KMS-11 (cell line): ENCODE data around the gene FZD4.
"Not testable (repeated sequence)": the region's sequence is repeated elsewhere in the genome, so short reads cannot be mapped to it uniquely, and the experiment has no call there.

Source experiments
- H2AFZ ChIP-seq: fragments of 200-600 bp; sonication (generic); 2 replicates; pipeline ENCODE4 v1.6.1; 2016; ENCODE audit warnings: antibody characterized with exemption, mixed run types, low read depth
- H3K27ac ChIP-seq: fragments of 200-600 bp; sonication (generic); 2 replicates; pipeline ENCODE4 v1.6.1; 2016; ENCODE audit warnings: mild to moderate bottlenecking, mixed run types
- H3K27me3 ChIP-seq: fragments of 200-600 bp; sonication (generic); 2 replicates; pipeline ENCODE4 v1.6.1; 2017; ENCODE audit warnings: mild to moderate bottlenecking, low read depth, mixed run types, moderate library complexity; ENCODE audit not compliant: insufficient read depth
- H3K36me3 ChIP-seq: fragments of 200-600 bp; sonication (generic); 2 replicates; pipeline ENCODE4 v1.6.1; 2017; ENCODE audit warnings: mild to moderate bottlenecking, mixed run types; ENCODE audit not compliant: insufficient read depth
- H3K4me1 ChIP-seq: fragments of 200-600 bp; sonication (generic); 2 replicates; pipeline ENCODE4 v1.6.1; 2016; ENCODE audit warnings: mild to moderate bottlenecking, low read depth, mixed run types; ENCODE audit not compliant: poor library complexity, severe bottlenecking
- H3K4me2 ChIP-seq: fragments of 200-600 bp; sonication (generic); 2 replicates; pipeline ENCODE4 v1.7.0; 2016; ENCODE audit warnings: mild to moderate bottlenecking, mixed run types
- H3K4me3 ChIP-seq: fragments of 200-600 bp; sonication (generic); IDR thresholded peaks from 2 replicates; pipeline ENCODE4 v1.6.1; 2017; ENCODE audit warnings: low read depth, low read length, mixed read lengths; ENCODE audit not compliant: insufficient read depth
- H3K79me2 ChIP-seq: fragments of 200-600 bp; sonication (generic); 2 replicates; pipeline ENCODE4 v1.6.1; 2016; ENCODE audit warnings: low read depth, mixed run types; ENCODE audit not compliant: insufficient read depth
- H3K9ac ChIP-seq: fragments of 200-600 bp; sonication (generic); 2 replicates; pipeline ENCODE4 v1.6.1; 2016; ENCODE audit warnings: mild to moderate bottlenecking, mixed run types
- H4K20me1 ChIP-seq: fragments of 200-600 bp; sonication (generic); 2 replicates; pipeline ENCODE4 v1.6.1; 2016; ENCODE audit warnings: mild to moderate bottlenecking, mixed run types; ENCODE audit not compliant: insufficient read depth
- CTCF ChIP-seq: fragments of 200-600 bp; sonication (generic); conservative IDR thresholded peaks from 2 replicates; pipeline ENCODE4 v1.6.1; 2017; ENCODE audit warnings: low read depth, mild to moderate bottlenecking, antibody characterized with exemption, low read length, moderate library complexity, mixed read lengths

Gene FZD4

GRCh38 chr11:86948733-86949132, 6.5 kb downstream of the FZD4 start:
- Histone ChIP-seq H3K4me2 (no peak overlapping the region), H4K20me1 (no peaks in the 10 kb centered on the region), H2AFZ (no peak overlapping the region), H3K79me2 (no peaks in the 10 kb centered on the region), H3K27me3 (no peaks in the 10 kb centered on the region), H3K4me3 (no peak overlapping the region), H3K27ac (no peak overlapping the region), H3K36me3 (no peaks in the 10 kb centered on the region), H3K9ac (no peak overlapping the region), H3K4me1 (no peaks in the 10 kb centered on the region)
- no peak for TF ChIP-seq CTCF

GRCh38 chr11:86947541-86947940, 7.7 kb downstream of the FZD4 start:
- Histone ChIP-seq H3K27me3 (no peaks in the 10 kb centered on the region), H3K9ac (no peak overlapping the region), H3K4me2 (no peak overlapping the region), H3K4me3 (no peak overlapping the region), H3K27ac (no peak overlapping the region), H3K36me3 (no peaks in the 10 kb centered on the region), H3K79me2 (no peaks in the 10 kb centered on the region), H2AFZ (no peak overlapping the region), H4K20me1 (no peaks in the 10 kb centered on the region), H3K4me1 (no peaks in the 10 kb centered on the region)
- no peak for TF ChIP-seq CTCF

- H3K4me3 ChIP-seq, H3K9ac ChIP-seq, H2AFZ ChIP-seq, H3K27ac ChIP-seq, H3K4me2 ChIP-seq, H3K79me2 ChIP-seq, H3K36me3 ChIP-seq, H3K4me1 ChIP-seq, H3K27me3 ChIP-seq, H4K20me1 ChIP-seq: not testable (repeated sequence)
These were observed 11.7 kb downstream of the FZD4 start for GRCh38 chr11:86943505-86943904.

- Histone ChIP-seq H2AFZ (no peak overlapping the region), H3K27me3 (no peaks in the 10 kb centered on the region), H3K36me3 (no peaks in the 10 kb centered on the region), H4K20me1 (no peaks in the 10 kb centered on the region), H3K4me3 (no peak overlapping the region), H3K4me1 (no peaks in the 10 kb centered on the region), H3K27ac (no peak overlapping the region), H3K4me2 (no peak overlapping the region), H3K79me2 (no peaks in the 10 kb centered on the region), H3K9ac (no peak overlapping the region)
- no peak for TF ChIP-seq CTCF
These were observed 13.2 kb downstream of the FZD4 start for GRCh38 chr11:86941871-86942599.

- H3K36me3 ChIP-seq, result no peaks in the 10 kb centered on the region
- H3K27me3 ChIP-seq, result no peaks in the 10 kb centered on the region
- H3K79me2 ChIP-seq, result no peaks in the 10 kb centered on the region
- no peak overlapping the region for H3K27ac ChIP-seq
- H3K4me3 ChIP-seq, result no peak overlapping the region
- no peak overlapping the region for H3K4me2 ChIP-seq
- TF ChIP-seq CTCF, result no peak
- H4K20me1 ChIP-seq, result no peaks in the 10 kb centered on the region
- no peak overlapping the region for H2AFZ ChIP-seq
- H3K9ac ChIP-seq, result no peak overlapping the region
- no peaks in the 10 kb centered on the region for H3K4me1 ChIP-seq
These were observed 13.9 kb downstream of the FZD4 start for GRCh38 chr11:86941077-86941870.
